ENCODE data around the gene UGT1A10.

DNA sequence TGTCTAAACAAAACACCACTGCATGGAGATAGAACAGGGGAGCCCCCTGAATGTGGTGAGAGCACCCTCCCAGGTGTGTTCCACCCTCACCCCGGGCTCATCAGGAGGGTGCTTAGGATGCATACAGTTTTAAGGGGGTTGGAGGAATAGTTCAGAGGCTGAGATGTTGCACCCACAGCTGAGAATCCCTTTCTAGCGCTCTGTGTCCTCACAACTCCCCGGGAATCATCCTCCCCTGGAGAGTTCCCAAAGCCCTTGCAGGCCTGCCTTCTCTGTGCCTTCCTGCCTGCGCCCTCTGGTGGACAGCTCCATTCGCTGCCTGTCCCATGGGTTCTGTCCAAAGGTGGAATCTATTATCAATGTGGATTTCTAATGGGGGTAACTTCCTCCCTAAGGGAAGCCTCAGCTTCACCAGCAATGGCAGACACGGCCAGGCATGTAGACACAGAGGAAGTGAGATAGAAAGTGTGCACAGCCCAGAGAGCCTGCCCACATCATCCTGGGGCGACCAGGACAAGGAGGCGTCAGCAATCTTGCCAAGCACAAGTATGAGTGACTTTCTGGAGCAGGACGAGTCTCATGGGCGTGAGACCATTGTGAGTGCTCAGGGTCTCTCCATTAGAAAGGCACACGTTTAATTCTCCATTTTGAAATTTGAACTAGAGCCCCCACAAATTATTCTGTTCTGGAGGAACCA lies 75.2 kb downstream of the UGT1A10 start:
- no peak for TF ChIP-seq EP300 (IDR thresholded peaks at IDR 0.05)
- TF ChIP-seq, protein P1, sequence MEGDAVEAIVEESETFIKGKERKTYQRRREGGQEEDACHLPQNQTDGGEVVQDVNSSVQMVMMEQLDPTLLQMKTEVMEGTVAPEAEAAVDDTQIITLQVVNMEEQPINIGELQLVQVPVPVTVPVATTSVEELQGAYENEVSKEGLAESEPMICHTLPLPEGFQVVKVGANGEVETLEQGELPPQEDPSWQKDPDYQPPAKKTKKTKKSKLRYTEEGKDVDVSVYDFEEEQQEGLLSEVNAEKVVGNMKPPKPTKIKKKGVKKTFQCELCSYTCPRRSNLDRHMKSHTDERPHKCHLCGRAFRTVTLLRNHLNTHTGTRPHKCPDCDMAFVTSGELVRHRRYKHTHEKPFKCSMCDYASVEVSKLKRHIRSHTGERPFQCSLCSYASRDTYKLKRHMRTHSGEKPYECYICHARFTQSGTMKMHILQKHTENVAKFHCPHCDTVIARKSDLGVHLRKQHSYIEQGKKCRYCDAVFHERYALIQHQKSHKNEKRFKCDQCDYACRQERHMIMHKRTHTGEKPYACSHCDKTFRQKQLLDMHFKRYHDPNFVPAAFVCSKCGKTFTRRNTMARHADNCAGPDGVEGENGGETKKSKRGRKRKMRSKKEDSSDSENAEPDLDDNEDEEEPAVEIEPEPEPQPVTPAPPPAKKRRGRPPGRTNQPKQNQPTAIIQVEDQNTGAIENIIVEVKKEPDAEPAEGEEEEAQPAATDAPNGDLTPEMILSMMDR (IDR thresholded peaks at IDR 0.05): peak; percentile 35 to 80 (median 39)
- TF ChIP-seq POLR2A (IDR thresholded peaks at IDR 0.05): no peak

Data from tibial nerve (tissue), 4 donors.